Measurements from ENCODE around the gene LRP6. TPM values are rescaled to one million over a fixed set of nuclear protein-coding genes. Genes with fewer than 3 reads are reported as not detected.
A peak's percentile ranks its signal among the peaks of the same experiment; 100 is the strongest.

LRP6 gene
- total RNA-seq, 1 donor from 2014 or later = 55.8 TPM

DNA sequence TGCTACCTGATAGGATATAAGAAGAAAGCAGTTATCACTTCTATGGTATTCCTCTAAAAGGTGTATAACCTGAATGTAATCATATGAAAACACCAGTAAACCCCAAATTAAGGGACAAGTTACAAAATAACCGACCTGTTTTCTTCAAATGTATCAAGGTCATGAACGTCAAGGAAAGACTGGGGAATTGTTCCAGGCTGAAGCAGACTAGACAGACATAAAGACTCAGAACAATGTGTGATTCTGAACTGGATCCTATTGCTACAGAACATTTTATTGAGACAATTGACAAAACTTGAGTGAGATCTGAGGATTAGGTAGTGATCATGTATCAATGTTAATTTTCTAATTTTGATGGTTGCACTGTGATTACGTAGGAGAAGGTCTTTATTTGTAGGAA lies 15.4 kb upstream of the LRP6 start:
- Histone ChIP-seq H3K4me1 (peaks cover 4% of the 10 kb centered on the region), H3K27me3 (no peaks in the 10 kb centered on the region), H3K27ac (no peak overlapping the region), H3K4me3 (no peak overlapping the region), H3K9me3 (no peaks in the 10 kb centered on the region), H3K36me3 (no peaks in the 10 kb centered on the region)
- no peak for ATAC-seq
- no peak for DNase-seq
- TF ChIP-seq, protein P1, sequence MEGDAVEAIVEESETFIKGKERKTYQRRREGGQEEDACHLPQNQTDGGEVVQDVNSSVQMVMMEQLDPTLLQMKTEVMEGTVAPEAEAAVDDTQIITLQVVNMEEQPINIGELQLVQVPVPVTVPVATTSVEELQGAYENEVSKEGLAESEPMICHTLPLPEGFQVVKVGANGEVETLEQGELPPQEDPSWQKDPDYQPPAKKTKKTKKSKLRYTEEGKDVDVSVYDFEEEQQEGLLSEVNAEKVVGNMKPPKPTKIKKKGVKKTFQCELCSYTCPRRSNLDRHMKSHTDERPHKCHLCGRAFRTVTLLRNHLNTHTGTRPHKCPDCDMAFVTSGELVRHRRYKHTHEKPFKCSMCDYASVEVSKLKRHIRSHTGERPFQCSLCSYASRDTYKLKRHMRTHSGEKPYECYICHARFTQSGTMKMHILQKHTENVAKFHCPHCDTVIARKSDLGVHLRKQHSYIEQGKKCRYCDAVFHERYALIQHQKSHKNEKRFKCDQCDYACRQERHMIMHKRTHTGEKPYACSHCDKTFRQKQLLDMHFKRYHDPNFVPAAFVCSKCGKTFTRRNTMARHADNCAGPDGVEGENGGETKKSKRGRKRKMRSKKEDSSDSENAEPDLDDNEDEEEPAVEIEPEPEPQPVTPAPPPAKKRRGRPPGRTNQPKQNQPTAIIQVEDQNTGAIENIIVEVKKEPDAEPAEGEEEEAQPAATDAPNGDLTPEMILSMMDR (IDR thresholded peaks at IDR 0.05) = no peak
- intact Hi-C loops (cut with DNase I) = no loop called here

DNA sequence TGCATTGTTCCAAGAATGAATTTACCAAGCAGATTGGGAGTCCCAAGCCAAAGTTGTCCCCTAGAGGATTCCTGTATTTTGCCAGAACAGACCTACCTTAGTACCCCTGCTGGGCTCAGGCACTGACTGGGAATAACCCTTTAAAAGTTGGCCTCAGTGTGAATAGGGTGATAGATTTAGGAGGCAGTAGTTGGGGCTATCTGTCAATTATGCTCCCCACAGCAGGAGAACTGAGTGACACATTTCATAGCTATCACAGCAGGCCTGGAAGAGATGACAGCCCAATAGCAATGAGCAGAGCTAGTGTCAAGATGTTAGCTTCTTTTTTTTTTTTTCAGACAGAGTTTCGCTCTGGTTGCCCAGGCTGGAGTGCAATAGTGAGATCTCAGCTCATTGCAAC lies 14.3 kb upstream of the LRP6 start:
- TF ChIP-seq, protein P1 (IDR thresholded peaks at IDR 0.05) = no peak
- ATAC-seq (no peak), DNase-seq (no peak)
- intact Hi-C loops (cut with DNase I) = no loop called here
- no peaks in the 10 kb centered on the region for H3K36me3 ChIP-seq
- no peaks in the 10 kb centered on the region for H3K9me3 ChIP-seq
- no peaks in the 10 kb centered on the region for H3K27me3 ChIP-seq
- H3K27ac ChIP-seq = no peak overlapping the region
- peaks cover 4% of the 10 kb centered on the region for H3K4me1 ChIP-seq
- H3K4me3 ChIP-seq = no peak overlapping the region

DNA sequence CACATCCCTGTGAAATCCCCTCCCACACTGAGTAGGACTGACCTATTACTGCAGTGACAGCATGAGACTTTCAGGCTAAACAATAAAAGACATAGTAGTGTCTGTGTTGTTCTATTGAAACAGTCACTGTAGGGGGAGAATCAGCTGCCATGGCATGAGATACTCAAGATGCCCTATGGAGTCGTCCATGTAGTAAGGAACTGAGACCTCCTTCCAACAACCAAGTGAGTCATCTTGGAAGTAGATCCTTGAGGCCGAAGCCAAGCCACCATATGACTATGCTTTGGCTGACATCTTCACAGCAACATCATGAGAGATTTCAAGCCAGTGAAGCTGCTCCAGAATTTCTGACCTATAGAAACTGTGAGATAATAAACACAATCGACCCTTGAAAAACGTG lies 12.1 kb upstream of the LRP6 start:
- no peak for DNase-seq
- Histone ChIP-seq H3K4me3 (no peak overlapping the region), H3K4me1 (peaks cover 4% of the 10 kb centered on the region), H3K27me3 (no peaks in the 10 kb centered on the region), H3K27ac (no peak overlapping the region), H3K36me3 (no peaks in the 10 kb centered on the region), H3K9me3 (no peaks in the 10 kb centered on the region)
- TF ChIP-seq, protein P1 (IDR thresholded peaks at IDR 0.05) = no peak
- ATAC-seq = no peak
- intact Hi-C loops (cut with DNase I) = no loop called here

DNA sequence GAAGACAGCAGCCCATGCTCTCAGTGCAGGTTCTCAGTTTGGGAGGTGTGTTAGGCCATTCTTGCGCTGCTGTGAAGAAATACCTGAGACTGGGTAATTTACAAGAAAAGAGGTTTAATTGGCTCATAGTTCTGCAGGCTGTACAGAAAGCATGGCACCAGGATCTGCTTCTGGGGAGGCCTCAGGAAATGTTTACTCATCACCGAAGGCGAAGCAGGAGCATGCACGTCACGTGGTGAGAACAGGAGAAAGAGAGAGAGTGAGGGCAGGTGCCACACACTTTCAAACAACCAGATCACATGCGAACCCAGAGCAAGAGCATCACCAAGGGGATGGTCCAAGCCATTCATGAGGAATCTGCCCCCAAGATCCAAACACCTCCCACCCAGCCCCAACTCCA lies 9.0 kb upstream of the LRP6 start:
- Histone ChIP-seq H3K4me3 (no peak overlapping the region), H3K36me3 (no peaks in the 10 kb centered on the region), H3K27ac (no peak overlapping the region), H3K9me3 (no peaks in the 10 kb centered on the region), H3K27me3 (no peaks in the 10 kb centered on the region), H3K4me1 (no peaks in the 10 kb centered on the region)
- intact Hi-C loops (cut with DNase I) = no loop called here
- TF ChIP-seq, protein P1 (IDR thresholded peaks at IDR 0.05) = no peak
- DNase-seq = no peak
- ATAC-seq = no peak

DNA sequence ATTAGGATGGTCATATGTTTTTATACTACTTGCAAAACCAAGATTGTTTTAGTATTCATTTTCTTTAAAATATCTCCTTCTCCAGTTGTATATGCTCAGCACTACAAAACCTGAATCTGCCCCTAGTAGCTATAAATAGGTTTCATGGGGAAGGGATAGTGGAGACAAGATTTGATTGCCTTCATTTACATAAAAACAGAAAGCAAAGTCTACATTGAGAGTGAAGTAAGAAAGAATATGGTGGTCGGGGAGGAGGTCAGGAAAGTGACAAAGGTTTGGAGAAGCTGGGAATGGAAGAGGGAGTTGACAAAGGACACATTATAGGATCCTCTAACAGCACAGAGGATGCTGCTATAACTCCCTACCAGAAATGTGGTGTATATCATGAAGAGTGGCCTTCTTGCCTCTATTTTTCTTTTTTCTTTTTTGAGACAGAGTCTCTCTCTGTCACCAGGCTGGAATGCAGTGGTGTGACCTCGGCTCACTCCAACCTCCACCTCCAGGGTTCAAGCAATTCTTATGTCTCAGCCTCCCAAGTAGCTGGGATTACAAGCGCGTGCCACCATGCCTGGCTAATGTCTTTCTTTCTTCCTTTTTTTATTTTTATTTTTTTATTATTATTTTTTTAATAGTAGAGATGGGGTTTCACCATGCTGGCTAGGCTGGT lies 6.6 kb upstream of the LRP6 start:
- H3K36me3 ChIP-seq = no peaks in the 10 kb centered on the region
- no peaks in the 10 kb centered on the region for H3K9me3 ChIP-seq
- intact Hi-C loops (cut with DNase I) = no loop called here
- H3K27me3 ChIP-seq = no peaks in the 10 kb centered on the region
- H3K27ac ChIP-seq = no peak overlapping the region
- DNase-seq (no peak), ATAC-seq (no peak)
- TF ChIP-seq, protein P1 (IDR thresholded peaks at IDR 0.05) = no peak
- no peaks in the 10 kb centered on the region for H3K4me1 ChIP-seq
- no peak overlapping the region for H3K4me3 ChIP-seq

DNA sequence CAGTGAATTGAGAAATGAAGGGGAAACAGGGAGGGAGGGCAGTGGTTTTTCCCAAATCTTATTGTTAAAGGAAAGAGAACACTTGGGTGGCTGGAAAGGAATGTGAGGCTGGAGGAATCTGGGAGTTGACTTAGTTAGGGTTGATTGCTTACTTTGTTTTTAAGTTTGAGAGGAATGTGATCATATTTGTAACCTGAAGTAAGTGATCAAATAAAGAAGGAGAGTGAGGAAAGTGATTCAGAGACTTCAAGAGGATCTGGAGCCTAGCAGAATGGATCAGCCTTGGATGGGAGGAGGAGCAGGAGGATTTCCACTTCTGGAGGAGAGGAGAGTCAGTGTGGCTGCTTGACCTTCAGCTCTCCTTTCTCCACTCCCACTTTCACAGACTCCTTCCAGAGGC lies 6.0 kb upstream of the LRP6 start:
- DNase-seq (no peak), ATAC-seq (peak; percentile 84)
- Histone ChIP-seq H3K4me1 (peaks cover 2% of the 10 kb centered on the region), H3K27me3 (no peaks in the 10 kb centered on the region), H3K27ac (peak overlapping the region; percentile 17), H3K4me3 (no peak overlapping the region), H3K36me3 (no peaks in the 10 kb centered on the region), H3K9me3 (no peaks in the 10 kb centered on the region)
- intact Hi-C loops (cut with DNase I) = no loop called here
- TF ChIP-seq, protein P1 (IDR thresholded peaks at IDR 0.05) = no peak
